Measurements from ENCODE around the gene WDR46.
A peak's percentile ranks its signal among the peaks of the same experiment; 100 is the strongest.

The WDR46 gene

DNA sequence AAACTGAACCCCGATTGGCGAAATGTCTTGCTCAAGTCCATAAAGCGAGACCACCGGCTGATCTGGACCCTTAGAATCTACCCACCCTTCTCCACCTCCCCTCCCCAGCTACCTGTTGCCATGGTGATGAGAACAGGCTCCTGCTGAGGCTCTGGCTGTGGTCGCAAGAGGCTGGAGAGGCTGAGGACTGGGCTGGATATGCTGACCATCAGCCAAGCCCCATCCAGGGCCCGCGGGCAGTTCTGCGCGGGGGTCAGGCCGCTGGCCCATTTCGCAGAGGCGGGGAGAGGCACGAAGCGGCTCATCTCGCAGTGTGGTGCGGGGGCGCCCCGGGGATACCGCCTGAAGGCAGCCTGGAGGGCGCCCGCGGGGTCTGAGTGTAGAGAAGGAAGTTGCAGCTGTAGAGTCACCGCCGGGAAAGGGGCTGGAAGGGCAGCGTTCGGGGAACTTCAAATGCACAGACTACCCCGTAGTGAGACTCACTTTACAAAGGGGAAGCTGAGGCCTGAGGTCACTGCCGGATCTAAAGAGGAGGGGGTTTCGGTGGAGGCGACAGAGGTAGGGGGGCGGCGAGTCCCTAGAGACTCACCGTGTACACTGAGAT lies 24.2 kb upstream of the WDR46 start:
- peak; percentile 35 for DNase-seq

DNA sequence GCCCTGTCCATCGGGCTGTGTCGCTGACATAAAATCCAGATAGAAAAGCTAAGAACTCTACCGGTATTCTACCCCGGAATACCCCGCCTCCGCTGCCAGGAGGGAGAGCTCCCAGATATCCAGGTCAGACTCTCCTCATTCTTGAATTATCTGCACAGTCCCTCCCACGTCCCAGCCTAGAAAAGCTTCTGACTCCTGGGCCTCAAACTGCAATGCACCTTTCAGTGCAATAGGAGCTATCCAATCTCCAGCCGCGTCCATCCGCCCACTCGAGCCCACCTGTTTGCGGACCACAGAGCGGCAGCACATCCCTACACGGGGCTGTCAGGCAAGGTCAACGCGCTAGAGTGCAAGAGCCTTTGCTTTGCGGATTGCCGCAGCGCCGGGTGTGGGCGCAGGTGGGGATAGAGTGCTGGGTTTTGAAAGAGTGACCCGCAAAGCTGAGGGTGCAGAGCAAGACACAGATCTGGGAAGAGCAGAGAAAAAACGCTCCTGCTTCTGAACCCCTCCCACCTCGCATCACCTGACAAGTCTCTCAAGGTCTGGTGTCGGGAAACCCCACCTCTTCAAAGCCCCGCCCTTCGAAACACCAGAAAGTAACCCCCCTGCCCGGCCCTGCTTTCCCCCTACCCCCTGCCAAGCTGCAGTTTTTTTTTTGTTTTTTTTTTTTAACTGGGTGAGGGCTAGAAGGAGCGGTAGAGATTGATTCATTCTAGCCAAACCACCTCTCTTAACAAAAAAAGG lies 23.5 kb upstream of the WDR46 start:
- DNase-seq = peak; percentile 83

DNA sequence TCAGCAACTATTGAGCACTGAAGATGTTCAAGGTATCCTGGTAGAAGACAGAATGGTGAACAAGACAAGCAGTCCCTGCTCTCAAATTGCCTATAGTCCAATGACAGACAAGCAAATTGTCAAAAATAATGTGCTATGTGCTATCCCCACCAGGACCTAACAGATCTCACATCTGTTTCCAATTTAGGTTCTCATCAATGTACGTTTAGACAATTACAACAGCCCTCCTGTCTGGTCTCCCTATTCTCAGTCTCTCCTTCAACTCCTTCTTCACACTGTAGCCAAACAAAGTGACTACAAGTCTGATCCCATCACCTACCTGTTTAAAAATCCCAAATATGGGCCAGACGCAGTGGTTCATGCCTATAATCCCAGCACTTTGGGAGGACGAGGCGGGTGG lies 17.3 kb upstream of the WDR46 start:
- no peak for DNase-seq

DNA sequence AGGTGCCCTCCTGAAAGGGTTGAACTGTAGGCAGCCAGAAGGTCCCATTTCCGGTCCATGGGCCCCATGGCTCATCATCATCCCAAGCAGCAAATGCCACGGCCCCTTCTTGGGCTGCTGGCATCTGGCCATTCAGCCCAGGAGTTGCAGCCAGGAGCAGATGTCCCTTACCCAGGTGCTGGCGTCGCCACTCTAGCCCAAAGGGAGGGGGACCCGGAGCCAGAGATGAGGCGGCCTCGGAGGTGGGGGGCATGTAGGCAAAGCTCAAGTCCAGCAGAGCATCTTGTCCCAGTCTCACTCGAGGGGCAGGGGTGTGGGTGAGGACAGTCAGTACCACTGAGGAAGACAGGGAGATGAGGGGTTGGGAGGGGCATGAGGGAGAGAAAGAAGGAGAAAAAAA lies 16.0 kb upstream of the WDR46 start:
- no peak for DNase-seq

DNA sequence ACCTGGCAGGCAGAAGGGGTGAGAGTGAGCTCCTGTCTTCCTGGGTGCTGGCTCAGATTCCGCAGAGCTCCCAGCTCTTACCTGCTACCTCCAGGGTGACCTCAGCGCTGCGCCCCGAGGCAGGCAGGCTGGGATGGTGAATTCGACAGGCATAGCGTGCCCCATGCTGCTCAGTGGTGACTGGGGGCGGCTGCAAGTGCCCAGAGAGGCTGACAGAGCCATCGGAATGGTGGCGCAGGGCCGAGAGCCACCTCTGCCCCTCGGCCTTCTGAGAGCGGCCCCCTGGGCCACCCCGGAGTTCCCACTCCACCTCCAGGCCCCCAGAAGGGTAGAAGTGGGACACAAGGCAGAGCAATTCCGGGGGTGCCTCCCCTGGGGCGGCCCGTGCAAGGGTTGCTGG lies 15.2 kb upstream of the WDR46 start:
- DNase-seq = no peak

DNA sequence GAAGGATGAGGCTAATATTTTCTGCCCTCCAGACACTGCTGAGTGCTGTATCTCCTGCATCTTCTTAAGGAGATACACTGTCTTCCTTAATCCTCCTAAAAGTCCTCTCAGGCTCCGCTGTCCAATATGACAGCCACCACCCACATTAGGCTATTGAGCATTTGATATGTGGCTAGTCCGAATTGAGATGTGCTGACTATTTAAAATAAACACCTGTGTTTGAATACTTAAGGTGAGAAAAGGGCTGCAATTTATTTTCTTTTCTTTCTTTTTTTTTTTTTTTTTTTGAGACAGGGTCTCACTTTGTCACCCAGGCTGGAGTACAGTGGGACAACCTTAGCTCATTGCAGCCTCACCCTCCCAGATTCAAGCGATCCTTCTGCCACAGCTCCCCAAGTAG lies 12.8 kb upstream of the WDR46 start:
- DNase-seq = no peak

DNA sequence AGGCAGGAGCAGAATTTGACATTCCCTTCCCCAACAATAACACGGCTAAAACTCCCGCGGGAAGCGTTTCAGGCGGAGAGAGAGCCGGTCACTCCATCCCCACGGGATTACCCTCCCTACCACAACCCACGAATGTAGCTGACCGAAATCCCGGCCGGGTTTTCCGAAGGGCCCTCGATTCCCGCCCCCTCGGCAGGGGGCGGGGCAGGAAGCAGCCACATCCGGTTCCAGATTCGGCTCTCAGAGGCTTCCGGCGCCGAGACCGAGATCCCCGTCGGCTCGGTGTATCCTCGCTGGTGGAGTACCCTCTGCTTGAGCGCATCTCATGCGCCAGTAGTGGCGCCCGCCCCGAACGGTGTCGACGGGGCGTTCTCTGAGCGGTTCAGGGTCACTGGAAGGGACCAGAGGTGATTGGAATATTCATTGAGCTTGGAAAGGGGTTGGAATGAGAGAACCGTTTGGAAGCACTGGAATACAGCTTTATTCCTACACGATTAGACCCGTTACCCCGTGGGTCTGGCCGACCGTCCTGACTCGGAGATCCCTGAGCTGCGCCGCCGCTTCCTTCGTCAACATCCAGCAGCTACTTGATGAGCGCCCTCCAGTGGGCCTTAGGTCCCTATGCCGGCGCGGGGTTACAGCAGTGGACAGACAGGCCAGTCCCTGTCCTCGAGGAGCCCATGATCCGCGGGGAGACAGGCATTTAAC lies 10.4 kb upstream of the WDR46 start:
- peak; percentile 87 for DNase-seq

DNA sequence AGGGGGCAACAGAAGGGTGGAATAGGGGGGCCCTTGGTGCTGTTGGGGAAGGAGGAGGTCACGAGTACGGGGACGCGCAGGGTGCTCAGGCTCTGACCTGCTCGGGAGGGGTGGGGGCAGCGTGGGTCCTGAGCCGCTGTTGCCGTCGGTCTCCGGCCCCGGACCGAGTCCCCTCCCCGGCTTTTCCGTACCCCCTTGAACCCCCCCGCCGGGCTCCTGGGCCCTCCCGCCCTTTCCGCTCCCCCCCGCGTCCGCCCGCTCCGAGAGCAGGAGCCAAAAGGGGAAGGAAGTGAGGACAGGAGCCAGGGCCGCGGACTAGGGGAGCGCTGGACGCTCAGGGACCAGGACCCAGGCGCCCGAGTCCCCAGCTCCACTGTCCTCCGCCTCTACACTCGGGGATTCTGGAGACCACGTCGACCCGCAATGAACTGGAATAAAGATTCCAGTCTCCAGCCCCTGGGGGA lies 9.8 kb upstream of the WDR46 start, which contains the start of gene RGL2:
RGL2 (minus strand) TSS at position 170 of the 464 bp plus-strand sequence. CDS start 332 bp downstream, outside the sequence.
- peak; percentile 26 for DNase-seq

DNA sequence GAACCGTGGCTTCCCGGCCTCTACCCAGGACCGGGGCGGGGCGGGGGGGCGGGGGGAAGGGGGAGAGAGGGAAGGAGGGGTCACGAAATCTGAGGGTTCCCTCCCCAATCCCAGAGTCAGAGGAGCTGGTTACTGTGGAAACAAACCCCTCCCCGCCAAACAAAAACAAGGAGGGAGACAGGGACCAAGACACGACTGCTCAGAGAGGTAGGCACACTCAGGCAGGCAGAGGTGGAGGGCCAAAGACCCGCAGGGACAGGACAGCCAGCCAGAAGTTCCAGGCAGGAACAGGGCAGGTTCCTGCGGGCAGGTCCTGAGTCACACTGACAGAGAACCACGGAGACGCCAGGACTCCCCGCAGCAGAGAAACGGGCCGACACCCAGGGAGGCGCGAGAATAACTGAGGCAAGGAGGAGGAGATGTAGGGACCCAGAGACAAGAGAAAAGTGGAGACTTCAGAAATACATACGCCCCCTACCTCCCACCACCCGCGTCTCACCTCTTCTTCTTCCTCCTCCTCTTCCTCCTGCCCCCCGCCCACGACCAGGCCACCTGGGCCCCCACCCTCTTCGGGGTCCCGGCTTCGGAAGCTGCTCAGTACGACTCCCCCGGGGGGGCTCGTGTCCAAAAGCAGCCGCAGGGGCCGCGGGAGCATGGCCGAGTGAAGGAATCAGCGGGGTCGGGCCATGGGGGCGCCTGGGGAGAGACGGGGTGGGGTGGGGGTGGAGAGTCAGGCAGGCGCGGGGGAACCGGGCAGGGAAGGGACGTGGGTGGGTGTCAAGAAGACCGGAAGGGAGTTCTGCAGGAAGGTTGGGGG lies 9.1 kb upstream of the WDR46 start:
- DNase-seq = peak; percentile 8

DNA sequence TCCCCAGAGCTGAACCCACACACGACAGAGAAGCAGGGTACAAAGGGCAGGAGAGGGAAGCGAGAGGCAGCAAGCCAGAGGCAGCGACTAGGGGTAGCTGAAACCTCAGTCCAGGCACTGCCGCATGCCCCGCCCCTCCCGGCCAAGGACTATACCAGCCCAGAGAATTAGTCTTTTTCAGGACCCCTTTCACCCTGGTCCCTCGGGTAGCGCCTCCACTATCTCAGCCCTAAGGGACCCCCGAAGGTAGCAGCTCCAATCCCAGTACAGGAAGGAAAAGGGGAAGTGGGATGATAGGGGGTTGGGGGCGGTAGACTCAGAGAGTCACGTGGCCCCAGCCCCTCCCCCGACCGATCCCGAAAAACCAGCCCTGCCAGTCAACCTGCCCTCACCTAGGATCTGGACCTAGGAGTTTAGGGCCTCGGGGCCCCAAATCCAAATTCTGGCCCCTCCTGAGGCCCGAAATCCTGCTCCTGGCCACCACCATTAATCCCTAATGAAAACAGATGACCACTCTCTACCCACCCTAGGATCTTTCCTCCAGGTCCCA lies 8.4 kb upstream of the WDR46 start:
- no peak for DNase-seq

DNA sequence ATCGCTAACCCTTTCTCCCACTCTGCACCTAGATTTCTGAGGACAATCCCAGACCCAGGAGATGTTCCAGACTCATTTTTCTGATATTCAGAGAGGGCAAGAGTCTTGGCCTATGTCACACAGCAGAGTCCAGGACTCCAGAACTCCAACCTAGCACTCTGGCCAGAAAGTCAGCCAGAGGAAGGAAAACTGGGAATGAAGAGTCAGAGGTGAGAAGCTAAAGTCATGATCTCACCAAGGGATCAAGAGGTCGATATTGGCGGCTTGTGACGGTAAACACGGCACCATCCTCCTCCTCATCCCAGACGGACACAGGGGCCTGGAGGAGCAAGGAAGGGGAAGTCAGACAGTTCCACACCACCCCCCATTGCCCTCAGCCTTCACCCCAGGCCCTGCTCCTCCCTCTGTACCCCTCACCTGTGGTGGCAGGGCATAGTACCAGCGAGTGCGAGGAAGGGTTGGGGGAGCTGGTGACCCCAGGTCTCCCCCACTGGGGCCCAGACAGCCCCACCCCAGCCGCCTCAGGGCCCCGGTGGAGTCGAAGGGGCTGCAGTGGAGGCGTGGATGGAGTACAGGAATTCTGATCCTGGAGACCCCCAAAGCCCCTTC lies 7.9 kb upstream of the WDR46 start:
- DNase-seq = no peak

DNA sequence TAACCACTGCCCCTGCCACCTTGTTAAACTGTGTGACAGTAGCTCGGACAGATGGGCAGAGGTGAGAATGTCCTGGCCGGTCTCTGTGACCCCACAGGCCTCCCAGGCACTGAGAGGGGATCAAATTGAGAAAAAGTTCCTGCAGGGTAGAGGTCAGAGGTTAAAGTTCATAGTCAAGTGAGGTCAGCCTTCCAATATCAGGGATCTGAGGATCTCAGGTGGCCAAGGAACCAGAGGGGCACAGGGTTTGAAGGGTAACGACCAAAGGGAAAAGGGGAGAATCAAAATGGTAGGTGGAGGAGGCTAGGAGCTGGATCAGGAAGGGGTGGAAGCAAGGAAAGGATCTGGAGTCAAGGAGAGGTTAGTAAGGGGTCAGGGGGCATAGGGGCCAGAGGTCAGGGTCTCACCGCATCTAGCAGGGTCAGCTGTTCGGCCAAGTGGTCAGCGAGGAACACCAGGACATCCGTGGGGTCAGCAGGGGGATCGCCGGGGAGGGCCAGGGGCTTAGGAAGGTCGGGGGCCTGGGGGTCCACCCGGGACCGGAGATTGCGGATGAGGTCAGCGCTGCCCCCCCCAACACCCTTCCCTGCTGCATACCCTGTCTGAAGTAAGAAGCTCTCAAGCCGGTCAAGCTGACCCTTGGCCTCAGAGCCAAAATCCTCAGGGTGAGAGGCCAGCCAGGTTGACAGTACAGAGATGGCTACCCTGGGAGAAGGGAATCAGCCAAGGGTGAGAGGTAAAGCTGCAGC lies 6.8 kb upstream of the WDR46 start:
- DNase-seq = no peak

DNA sequence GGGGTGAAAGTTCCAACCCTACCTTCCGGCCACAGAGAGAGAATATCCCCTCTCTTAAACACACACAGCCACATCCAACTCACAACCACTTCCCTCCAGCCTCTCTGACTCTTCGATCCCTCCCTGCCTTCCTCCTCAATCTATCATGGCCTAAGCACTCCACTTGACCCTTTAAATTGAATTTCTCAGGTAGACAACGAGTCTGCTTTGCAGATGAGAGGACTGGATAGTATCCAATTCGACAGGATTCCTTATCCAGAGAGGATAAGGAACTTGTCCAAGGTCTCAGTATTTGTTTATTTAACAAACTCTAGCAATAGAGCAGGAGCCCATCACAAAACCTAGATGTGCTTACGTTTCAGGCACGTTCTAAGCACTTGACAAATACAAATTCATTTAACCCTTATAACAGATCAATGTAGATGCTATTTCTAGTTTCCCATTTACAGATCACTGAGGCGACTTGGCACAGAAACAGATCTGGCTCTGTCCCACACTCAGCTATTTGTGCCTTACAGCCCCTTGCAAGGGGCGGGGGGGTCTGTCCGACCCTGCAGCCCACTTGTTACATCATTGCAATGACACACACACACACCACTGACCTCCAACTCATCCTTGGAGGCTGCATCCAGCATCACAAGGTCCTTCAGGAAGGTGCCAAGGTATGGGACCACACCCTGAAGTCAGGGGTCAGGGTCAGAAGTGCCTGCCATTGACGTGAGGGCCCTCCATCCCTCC lies 5.2 kb upstream of the WDR46 start:
- no peak for DNase-seq

DNA sequence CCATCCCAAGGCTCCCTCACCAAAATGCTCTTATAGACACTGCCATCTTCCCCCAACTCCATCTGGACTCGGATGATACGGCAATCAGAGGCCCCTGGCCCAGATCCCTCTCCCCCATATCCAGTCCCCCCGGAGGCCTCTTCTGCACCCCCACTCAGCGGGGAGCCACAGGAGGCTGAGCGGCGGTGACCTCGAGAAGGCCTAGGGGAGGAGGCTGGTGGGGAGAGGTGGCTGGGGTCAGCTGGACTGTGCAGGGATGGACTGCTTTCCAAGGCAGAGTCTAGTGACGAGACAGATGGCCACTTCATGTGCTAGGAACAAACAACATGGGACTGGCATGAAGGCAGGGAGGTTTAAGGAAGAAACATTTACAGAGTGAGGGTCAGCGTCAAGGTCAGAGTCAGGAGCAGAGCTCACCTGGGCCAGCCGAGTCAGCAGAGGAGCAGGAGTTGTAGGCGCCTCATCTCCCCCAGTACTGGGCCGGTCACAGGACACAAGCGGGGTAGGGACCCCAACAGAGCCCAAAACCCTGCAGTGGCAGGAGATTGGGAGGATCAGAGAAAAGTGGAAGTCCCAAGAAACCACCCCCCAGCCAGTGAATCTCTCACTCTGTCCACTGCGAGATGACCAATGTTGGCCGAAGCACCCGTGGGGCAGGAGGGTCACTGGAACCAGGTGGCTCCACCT lies 4.1 kb upstream of the WDR46 start:
- DNase-seq = no peak

DNA sequence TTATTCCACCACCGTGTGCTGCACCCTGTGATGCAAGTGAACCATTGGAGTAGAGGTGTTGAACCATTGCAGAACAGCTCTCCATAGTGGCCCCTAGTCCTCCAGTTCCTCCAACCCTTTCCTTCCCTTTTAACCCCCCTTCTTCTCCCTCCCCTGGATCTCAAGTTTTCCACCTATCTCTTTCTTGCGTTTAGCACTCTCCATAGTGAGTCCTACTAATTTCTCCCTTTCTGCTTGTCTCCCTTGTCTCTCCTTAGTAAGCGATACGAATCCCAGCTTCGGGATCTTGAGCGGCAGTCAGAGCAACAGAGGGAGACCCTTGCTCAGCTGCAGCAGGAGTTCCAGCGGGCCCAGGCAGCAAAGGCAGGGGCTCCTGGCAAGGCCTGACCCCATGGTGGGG lies 1.4 kb upstream of the WDR46 start:
- no peak for DNase-seq

DNA sequence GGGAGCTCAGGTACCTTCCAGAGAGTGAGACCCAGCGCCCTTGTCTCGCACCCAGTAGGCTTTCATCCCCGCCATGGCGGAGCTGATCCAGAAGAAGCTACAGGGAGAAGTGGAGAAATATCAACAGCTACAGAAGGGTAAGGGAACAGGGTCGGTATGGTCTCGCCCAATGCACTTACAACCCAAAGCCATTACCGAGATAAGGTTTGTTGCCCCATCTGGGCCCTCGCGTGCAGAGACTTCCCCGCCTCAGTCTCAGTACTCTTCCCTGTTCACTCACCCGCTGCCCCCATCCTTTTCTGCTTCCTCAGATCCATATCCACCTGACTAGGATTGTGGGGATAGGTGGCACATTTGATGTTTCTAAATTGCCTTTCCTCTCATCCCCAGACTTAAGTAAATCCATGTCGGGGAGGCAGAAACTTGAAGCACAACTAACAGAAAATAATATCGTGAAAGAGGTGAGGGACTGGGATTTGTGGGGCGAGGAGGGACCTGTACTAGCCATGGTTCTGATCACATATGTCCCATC lies 811 bp upstream of the WDR46 start:
- DNase-seq = no peak

DNA sequence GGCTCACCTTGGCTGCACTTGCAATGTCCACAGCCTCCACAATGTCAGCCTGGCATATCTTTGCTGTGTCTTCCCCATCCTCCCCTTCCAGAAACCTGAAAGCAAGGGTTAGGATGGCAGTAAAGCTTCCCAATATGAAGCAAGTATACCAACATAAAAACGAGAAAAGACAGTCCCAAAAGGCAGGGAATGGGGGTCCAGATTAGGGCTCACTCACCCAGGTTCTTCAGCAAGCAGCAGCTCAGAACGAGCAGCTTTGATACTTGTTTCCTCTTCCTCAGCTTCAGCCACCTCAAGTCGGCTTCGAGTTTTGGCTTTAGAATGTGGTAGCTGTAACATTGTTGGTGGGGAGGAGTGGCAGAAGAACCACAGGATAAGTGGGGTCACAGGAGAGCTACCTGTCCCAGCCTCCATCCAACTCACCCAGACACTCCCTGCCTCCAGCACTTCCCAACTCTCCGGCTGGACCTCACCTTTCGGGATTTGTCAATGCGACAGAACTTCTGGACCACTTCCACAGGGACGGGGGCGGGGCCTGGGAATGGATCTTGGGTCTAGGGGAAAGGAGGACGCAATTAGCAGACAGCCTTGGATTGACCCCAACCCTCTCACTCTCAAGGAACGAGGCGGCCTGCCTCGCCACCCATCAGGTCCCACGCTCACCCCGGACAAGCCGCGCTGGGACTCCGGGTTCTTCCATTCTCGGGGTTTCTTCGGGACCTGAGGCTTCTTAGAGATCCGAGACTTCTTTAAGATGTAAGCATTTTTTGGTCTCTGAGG lies 708 bp downstream of the WDR46 start:
- DNase-seq = no peak

DNA sequence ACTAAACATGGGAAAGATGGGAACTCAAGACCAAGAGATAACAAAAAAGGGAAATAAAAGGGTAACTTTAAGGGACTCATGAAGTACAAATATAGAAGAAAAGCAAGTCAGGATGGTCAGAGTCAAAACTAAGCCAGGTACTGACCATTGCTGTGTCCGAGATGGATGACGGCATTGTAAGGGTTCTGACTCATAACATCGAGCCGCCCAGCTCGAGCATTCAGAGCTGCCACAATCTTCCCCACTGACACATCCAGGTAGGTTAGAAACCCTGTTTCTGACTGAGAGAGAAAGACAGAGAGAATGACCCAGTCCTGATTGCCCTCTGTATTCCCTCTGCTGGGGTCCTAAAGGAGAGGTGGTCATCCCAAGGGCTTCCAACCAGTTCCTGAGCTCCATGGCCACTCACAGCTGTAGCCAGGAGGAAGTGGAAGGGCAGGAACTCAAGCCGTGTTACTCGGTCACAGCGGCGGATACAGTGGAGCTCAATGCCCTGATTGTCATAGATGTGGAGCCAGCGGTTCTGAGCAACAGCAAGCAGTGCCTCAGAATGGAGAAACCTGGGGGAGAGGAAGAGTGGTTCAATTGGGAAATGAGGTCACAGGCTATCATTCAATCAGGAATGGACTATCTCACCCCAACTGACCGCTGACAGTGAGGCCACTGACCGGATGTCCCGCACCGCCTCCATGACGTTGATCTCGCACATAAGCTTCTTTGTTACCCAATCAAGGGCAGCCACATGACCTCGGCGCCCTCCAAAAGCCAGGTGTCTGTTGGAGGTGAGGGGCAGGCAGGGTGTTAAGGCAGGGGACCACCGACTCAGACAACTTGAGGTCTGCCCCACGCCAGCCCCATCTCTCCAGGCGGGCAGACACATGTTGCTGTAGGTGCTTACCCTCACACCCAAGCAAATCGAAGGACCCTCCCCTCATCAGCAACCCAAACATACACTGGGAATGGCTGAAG lies 1.8 kb downstream of the WDR46 start:
- DNase-seq = no peak
